HG03521 (cell line): Measurements from ENCODE around the gene LIPK.
"Not testable (repeated sequence)": the region's sequence is repeated elsewhere in the genome, so short reads cannot be mapped to it uniquely, and the experiment has no call there.

Source experiments
- ATAC-seq: cut with Tn5 transposase; IDR thresholded peaks from one replicate; pipeline ENCODE4 v1.9.1; 2021; ENCODE audit warnings: mild to moderate bottlenecking, moderate library complexity; ENCODE audit not compliant: unreplicated experiment

The LIPK gene

DNA sequence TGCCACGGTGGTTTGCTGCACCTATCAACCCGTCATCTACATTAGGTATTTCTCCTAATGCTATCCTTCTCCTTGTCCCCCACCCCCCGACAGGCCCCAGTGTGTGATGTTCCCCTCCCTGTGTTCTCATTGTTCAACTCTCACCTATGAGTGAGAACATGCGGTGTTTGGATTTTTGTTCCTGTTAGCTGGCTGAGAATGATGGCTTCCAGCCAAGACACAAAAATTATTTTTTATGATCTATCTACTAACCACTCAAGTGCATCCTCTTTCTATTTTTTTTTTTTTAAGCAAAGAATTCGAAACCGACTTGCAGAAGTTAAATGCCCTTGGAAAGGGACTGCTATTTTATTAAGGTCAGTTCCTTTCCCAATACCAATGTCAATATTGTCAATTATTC is 3.3 kb downstream of the LIPK start:
- not testable (repeated sequence) for ATAC-seq

DNA sequence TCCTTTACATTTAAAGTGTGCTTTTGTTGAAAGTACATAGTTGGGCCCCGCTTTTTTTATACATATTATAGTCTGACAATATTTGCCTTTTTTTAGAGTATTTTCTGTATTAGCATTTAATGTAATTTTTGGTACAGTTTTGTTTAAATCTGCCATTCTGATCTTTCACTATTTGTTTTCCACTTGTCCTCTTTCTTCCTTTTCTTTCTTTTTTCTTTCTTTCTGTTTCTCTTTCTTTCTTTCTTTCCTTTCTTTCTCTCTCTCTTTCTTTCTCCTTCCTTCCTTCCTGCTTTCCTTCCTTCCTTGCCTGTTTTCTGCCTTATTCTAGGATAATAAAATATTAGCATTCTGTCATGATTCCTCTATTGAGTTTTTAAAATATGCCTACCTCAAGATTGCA is 9.5 kb downstream of the LIPK start:
- no peak for ATAC-seq

DNA sequence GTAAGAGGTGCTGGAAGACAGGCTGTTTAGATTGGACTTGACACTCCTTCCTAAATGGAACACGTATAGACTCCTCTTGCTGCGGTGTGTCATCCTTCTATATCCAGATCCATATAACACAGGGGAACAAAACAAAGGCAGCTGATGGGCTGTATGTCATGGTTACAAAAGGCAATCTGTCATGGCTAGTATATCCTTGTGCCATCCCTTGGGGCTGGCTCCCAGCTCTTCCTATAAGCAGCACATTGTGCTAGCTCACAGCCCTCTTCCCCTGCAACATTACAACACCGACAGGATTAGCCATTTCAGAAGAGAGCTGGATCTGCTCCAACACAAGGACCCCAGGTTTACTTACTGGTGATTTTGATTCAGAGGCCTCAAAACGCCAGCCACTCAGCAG is 15.3 kb downstream of the LIPK start:
- no peak for ATAC-seq

DNA sequence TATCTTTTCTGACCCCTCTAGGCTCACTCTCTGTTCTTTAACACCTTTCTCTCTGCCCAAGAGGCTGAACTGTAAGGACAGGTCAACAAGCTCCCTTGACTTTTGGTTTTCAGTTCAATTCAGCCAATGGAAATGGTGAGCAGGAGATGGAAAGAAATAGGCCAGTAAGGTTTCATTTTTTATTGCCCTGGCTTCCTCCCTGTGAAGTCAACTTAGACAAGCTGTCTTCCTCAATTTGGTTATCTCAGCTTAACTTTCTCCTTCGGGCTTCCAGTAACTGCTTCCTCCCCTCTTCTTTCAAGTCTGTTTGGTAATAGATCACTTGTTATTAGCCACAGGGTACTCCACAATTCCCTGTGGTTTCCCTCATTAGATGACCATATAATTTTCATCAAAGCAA is 19.7 kb downstream of the LIPK start:
- no peak for ATAC-seq

DNA sequence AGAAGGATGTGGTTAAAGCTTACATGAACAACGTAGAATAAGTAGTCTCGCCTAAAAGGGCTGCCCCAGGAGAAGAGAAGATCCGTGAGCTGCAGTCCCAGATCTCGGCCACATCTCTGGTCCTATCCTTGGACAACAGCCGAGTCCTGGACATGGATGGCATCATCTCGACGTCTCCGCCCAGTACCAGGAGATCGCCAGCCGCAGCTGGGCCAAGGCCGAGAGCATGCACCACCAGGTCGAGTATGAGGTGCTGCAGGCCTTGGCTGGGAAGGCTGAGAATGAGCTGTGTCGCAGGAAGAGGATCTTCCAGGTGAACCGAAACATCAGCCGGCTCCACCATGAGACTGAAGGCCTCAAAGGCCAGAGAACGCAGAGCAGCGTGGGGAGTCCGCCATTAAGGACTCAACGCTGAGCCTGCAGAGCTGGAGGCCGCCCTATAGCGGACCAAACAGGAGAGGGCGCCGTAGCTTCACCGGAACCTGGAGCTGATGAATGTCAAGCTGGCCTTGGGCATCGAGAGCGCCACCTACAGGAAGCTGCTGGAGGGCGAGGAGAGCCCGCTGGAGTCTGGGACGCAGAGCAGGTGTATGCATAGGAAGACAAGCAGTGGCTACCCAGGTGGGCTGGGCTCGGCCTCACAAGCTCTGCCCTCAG is 22.2 kb downstream of the LIPK start:
- no peak for ATAC-seq

DNA sequence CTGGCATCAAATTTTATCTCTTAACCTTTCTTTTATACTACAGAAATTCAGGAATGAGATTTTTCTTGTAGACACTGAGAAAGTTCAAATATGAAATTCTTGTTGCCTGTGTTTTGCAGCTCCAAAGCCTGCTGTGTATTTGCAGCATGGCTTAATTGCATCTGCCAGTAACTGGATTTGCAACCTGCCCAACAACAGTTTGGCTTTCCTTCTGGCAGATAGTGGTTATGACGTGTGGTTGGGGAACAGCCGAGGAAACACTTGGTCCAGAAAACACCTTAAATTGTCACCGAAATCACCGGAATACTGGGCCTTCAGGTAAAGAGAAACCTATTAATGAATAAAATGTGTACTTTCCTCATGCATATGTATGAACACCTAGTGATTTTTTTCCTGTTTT is 24.8 kb downstream of the LIPK start:
- no peak for ATAC-seq

DNA sequence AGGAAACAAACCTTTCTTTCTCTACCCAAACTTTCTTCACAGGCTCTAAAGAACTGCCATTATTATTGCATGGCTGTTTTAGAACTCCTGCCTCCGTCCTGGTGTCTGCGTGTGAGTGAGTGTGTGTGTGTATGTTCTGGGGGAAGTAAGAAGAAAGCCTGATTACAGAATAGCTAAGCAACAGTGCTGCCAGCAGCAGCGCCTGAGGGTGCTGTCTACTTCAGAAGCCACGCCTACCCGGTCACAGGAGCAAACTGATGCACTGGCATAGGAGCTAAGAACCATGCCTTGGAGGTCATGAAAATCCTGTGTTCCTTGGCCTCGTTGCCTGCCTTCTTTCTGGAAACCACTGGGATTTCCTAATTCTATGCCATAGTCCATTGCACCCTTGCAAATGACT is 25.2 kb downstream of the LIPK start:
- no peak for ATAC-seq

DNA sequence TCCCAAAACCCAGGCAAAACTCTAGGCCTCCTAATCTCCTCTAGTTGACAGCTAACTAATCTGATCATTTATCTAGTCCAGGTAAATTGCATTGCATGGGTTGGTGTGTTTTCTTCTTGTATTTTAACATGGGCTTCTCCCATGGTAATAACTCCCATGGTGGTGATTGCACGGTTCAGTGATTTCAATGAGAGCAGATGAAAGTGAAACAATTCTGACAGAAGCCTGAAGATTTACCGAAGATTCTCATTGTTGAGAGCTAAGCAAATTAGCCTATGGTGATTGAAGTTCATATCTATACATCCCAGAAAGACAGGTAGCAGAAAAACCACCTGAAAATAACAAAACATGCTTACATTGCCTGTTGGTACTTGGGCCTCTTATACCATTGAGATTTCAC is 27.2 kb downstream of the LIPK start:
- ATAC-seq: no peak

DNA sequence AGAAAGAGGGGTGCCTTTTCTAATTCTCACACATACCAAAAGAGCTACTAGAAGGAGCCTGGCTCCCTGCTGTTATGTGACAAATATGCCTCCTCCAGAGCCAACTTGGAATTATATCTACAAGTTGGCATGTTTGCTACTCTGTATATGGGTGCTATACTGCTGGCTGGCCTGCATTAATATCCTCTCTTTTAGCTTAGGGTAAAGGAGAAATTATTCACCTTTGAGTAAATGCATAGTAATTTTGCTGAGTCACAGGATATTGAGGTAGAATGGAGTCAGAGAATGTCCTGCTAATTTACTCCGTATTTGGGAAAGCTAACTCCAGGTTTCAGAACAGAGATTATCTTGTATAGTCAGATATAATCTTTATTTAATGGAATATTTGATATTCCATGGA is 29.6 kb downstream of the LIPK start:
- ATAC-seq: no peak

DNA sequence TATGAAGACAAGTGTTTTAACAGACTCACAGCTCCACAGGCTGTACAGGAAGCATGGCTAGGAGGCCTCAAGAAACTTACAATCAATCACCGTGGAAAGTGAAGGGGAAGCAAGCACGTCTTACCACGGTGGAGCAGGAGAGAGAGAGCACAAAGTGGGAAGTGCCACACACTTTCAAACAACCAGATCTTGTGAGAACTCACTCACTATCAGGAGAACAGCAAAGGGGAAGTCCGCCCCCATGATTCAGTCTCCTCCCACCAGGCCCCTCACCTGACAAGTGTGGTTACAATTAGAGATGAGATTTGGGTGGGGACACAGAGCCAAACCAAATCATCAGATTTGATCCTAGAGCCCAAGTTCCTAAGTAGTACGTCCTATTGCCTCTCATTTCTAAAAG is 35.9 kb downstream of the LIPK start:
- not testable (repeated sequence) for ATAC-seq

DNA sequence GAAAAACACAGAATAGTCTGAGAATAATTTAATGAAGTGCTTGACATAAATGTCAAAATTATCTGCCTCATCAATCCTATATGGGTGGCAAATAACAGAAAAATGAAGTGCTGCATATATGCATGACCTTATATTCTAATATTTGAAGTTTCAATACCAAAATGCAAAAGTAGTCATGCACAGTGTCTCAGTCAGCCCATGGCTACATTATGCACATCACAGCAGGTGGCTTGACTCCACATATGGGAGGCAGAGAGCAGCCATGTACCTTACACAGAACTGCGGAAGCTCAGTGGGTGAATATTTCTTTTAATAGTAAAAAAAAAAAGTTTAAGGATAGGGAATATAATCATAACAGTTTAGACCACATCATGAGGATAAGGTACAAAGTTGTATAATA is 36.4 kb downstream of the LIPK start:
- no peak for ATAC-seq

DNA sequence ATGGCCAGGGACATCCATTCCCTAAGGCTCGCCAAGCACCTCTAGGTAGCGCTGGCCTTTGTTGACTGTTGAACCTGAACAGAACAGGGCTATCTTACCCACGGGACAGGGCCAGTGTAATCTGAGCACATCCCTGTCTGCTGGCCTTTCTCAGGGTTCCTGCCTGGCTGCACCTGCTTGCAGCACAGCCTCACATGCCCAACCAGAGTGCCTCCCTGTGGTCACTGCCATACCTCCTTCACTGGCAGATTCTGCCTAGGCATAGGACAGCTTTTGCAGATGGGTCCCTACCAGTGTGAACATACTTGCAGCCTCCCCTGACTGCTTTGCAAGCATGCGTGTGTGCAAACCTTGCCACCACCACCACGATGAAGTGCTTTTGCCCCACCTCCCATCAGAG is 38.0 kb downstream of the LIPK start:
- no peak for ATAC-seq

DNA sequence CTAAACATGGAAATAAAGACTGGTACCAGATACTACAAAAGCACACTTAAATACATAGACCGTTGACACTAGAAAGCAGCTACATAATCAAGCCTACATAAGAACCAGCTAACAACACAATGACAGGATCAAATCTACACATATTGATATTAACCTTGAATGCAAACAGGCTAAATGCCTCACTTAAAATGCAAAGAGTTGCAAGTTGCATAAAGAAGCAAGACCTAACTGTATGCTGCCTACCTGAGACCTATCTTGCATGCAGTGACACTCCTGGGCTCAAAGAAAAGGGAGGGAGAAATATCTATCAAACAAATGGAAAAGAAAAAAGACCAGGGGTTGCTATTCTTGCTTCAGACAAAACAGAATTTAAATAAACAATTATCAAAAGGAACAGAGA is 39.6 kb downstream of the LIPK start:
- no peak for ATAC-seq

DNA sequence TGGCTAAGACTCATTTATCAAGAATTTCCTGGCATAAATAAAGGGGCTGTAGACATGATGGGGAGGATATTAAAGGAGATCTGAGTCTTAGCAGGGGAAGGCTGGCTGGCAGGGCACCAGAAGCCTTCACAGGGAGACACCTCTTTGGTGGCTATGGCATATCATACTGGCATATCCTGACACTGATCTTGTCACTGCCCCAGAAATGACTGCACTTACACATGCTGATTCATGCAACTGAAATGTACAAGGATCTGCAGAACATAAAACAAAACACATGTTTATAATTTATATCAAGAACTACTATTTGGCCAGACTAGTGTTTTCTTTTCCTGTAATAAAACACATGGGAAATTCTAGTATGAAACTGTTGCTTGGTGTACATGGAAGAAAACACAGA is 48.2 kb downstream of the LIPK start:
- no peak for ATAC-seq

DNA sequence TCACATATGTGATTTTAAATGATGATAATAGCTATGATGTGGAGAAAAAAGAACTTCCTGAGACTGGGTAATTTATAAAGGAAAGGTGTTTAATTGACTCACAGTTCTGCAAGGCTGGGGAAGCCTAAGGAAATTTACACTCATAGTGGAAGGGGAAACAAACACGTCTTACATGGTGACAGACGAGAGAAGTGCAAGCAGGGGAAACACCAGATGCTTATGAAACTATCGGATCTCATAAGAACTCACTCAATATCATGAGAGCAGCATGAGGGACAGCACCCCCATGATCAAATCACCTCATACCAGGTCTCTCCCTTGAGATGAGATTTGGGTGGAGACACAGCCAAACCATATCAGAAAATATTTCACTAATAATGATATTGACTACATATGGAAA is 49.7 kb downstream of the LIPK start:
- ATAC-seq: no peak

DNA sequence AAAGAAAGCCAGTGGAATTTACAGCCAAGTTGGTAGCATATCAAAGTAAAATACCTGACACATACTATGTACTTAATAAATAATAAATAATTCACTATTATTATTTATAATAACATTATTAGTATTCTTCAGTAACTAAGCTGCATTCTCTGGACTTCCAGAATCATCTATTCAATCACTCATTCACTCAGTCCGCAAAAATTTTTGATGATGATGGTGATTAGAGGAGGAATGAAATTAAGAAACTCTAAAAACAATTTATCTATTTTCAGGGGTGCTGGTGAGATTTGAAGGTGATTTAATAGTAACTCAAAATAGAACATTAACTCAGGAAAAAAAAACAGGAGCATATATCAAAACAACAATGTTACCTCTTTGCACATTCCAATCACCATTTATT is 50.6 kb downstream of the LIPK start:
- ATAC-seq: no peak

DNA sequence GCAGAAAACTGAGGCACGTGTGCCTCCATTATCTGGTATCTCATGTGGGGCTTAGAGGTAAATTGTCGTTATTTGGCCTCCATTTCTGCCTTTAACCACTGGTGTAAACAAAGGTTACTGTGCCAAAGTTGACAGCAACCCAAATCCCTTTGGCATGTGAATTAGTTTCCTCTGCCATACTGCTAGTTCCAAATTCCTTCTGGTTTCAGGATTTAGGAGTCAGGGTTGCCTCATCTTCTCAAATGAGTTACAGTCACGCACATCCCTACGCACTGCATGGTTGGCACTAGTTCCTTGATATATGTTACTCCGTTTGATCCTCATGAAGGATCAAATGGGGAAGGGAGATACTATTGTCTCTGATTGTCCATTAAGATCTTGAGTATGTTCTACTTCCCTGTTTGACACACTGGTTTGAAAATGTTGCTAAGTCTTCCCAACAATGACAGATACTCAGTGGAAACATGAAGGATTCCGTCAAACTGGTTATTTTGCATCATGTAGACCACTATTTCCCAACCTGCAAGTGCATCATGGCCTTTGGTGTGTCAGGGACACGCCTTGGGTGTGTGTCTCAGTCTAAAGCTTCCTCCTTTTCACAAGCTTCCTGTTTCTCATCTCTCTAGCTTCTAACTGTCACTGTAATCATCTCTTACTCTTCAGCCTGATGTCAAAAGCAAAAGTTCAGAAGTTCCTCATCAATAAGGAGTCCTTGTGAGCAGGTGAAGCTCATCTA is 53.5 kb downstream of the LIPK start, which contains the start of gene LIPN:
TSS of gene LIPN (plus strand) at position 655 of the 736 bp plus-strand sequence. CDS start 1,386 bp downstream, outside the sequence.
- no peak for ATAC-seq

DNA sequence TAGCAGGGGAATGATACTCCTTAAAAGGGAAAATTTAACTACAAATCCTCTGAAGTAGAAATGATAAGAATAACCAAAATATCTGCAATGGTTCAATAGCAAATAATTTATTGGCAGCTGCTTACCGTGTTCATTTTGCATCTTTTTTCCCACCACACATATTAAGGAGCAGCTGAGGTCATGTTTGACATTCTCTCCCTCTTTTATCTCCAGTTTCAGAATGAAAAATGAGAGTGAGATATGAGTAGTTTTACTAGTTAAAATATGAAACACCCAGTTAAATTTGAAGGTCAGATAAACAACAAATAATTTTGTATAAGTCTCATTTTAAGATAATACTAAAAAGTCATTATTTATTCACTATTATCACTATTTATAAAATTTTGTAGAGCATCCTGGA is 56.9 kb downstream of the LIPK start:
- ATAC-seq: no peak

DNA sequence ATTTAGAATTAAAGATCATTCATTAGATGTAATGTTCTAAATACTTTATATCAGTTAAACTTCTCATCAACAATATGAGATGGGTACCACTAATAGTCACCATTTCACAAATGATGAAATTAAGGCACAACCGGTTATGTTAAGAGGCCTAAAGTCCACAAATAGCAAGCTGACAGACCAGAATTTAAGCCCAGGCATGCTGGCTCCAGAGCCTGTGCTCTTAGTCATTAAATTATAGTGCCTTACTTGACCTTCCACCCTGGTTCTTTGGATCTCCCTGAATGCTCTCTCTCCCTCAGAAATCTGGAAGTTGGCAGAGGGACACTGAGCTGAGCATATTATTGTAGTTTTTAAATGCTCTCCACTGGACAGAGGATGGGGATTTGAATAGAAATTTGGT is 57.4 kb downstream of the LIPK start:
- no peak for ATAC-seq

DNA sequence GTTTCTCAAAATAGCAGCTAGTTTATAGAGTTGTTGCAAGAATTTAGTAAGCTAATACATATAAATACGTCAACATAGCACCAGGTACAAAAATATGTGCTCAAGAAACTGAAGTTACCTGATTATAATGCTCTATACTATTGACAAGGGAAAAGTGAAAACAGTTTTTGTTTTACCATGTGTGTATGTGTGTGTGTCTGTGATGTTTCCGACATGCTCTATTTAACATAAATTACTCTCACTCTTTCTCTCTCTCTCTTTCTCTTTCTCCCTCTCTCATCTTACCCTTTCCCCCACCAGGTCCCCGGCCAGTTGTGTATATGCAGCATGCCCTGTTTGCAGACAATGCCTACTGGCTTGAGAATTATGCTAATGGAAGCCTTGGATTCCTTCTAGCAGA is 58.1 kb downstream of the LIPK start:
- no peak for ATAC-seq

DNA sequence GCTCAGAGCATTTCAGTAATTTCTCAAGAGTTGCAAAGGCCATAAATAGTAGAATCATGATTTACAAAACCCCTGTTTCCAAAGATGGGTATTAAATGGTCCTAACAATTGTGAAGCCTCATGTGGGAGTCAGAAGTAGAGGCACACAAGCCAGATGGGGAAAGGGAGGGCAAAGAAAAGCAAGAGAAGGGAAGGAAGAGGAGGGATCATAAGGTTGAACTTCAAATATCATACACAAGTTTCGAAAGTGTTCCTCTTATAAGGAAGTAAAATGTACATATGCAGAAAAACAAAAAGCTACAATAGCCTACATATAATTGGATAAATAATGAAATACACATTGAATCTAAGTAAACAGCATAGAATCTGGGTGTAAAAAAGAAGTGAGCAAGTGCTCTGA is 59.8 kb downstream of the LIPK start:
- ATAC-seq: no peak

DNA sequence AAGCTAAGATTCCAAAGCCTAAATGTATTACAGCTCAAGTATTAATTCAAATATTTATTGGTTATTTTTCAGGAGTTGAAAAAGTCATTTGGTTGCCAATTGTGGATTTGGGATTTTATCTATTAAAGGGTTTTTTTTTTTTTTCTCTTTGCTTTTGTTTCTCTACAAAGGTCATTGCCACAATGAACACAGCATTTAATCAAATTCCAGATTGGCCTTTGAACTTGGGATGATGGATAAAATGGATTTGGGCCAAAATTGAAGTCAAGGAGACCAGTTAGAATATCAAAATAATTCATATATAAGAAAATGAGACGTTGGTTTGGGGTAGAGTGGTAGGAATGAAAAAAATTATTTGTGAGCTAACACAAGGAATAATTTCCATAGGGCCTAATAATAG is 63.3 kb downstream of the LIPK start:
- no peak for ATAC-seq

DNA sequence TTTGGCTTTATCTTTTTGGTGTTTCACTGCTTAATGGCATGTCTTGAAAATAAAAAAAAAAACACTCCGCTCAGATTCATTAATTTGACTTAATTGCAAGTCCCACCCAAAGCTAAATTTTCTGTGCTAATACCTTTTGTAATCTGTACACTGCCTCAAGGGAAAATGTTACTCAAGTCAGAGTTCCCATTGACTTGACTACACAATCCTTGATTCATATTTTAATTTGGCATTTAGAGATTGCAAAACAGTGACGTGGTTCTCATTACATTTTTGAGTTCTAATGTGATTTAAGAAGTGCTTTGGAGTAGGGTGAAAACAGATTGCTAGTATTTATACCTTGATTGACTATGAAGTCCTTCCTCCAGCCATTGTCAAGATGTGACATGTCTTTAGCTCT is 75.2 kb downstream of the LIPK start:
- ATAC-seq: no peak
